Liver (tissue), 9 donors: ENCODE results near the gene DUSP9. TPM values are rescaled to one million over a fixed set of nuclear protein-coding genes. Genes with fewer than 3 reads are reported as not detected.

Experiments
- DNase-seq: peaks from one replicate; pipeline ENCODE4 v3.0.0-alpha.2; 2017; ENCODE audit warnings: low spot score
- H3K27ac ChIP-seq, 2 donors: one replicate each; pipeline ENCODE4 v1.7.0; 2013; ENCODE audit warnings: inconsistent platforms in 2 of 2, low read length in 2 of 2, control low read depth in 1 of 2, low read depth in 1 of 2, mild to moderate bottlenecking in 1 of 2
- H3K27me3 ChIP-seq, 4 donors: one replicate each; pipeline versions ENCODE4 v1.6.1 to v1.7.0; 2013; ENCODE audit warnings: low read length in 3 of 4, inconsistent platforms in 1 of 4, mild to moderate bottlenecking in 1 of 4, moderate library complexity in 1 of 4; ENCODE audit not compliant: control insufficient read depth in 4 of 4, insufficient read depth in 4 of 4
- H3K36me3 ChIP-seq, 4 donors: one replicate each; pipeline versions ENCODE4 v1.6.1 to v1.7.0; 2013; ENCODE audit warnings: low read length in 3 of 4, mild to moderate bottlenecking in 3 of 4, low read depth in 1 of 4, moderate library complexity in 1 of 4; ENCODE audit not compliant: control insufficient read depth in 4 of 4, insufficient read depth in 3 of 4
- H3K4me1 ChIP-seq, 4 donors: one replicate each; pipeline versions ENCODE4 v1.6.1 to v1.7.0; 2013; ENCODE audit warnings: low read length in 3 of 4, mild to moderate bottlenecking in 3 of 4, moderate library complexity in 1 of 4; ENCODE audit not compliant: control insufficient read depth in 4 of 4, insufficient read depth in 4 of 4
- H3K4me3 ChIP-seq, 3 donors: one replicate each; pipeline versions ENCODE4 v1.6.1 to v1.7.0; 2013; ENCODE audit warnings: low read length in 3 of 3, control low read depth in 1 of 3, low read depth in 1 of 3, mild to moderate bottlenecking in 1 of 3
- H3K9ac ChIP-seq, 2 donors: one replicate each; pipeline ENCODE4 v1.7.0; 2013; ENCODE audit warnings: low read length in 2 of 2, mild to moderate bottlenecking in 2 of 2, moderate library complexity in 2 of 2, control low read depth in 1 of 2, low read depth in 1 of 2
- H3K9me3 ChIP-seq, 4 donors: one replicate each; pipeline versions ENCODE4 v1.6.1 to v1.7.0; 2013; ENCODE audit warnings: low read length in 3 of 4; ENCODE audit not compliant: control insufficient read depth in 4 of 4
- EGR1 ChIP-seq, 2 donors: IDR thresholded peaks; 2 replicates each; pipeline ENCODE4 v1.6.1; 2016 to 2018; ENCODE audit warnings: antibody characterized with exemption in 2 of 2, low read depth in 2 of 2
- FOXA1 ChIP-seq: IDR thresholded peaks from 2 replicates; pipeline ENCODE4 v1.6.1; 2016; ENCODE audit warnings: antibody characterized with exemption
- FOXA2 ChIP-seq: IDR thresholded peaks from 2 replicates; pipeline ENCODE4 v1.6.1; 2016; ENCODE audit warnings: antibody characterized with exemption
- GABPA ChIP-seq, 2 donors: IDR thresholded peaks in 1 of 2; conservative IDR thresholded peaks in 1 of 2; 2 replicates each; pipeline ENCODE4 v1.6.1; 2016; ENCODE audit warnings: antibody characterized with exemption in 2 of 2, mild to moderate bottlenecking in 1 of 2, moderate library complexity in 1 of 2
- HNF4A ChIP-seq, 2 donors: conservative IDR thresholded peaks; 2 replicates each; pipeline ENCODE4 v1.6.1; 2016; ENCODE audit warnings: antibody characterized with exemption in 2 of 2, mild to moderate bottlenecking in 2 of 2
- HNF4G ChIP-seq: IDR thresholded peaks from 2 replicates; pipeline ENCODE4 v1.6.1; 2016; ENCODE audit warnings: antibody characterized with exemption
- JUND ChIP-seq, 2 donors: IDR thresholded peaks; 2 replicates each; pipeline ENCODE4 v1.6.1; 2016; ENCODE audit warnings: antibody characterized with exemption in 2 of 2
- NR2F2 ChIP-seq: IDR thresholded peaks from 2 replicates; pipeline ENCODE4 v1.6.1; 2016; ENCODE audit warnings: antibody characterized with exemption
- RAD21 ChIP-seq, 2 donors: IDR thresholded peaks; 2 replicates each; pipeline ENCODE4 v1.6.1; 2016; ENCODE audit warnings: antibody characterized with exemption in 2 of 2, mild to moderate bottlenecking in 2 of 2
- RXRA ChIP-seq, 2 donors: IDR thresholded peaks; 2 replicates each; pipeline ENCODE4 v1.6.1; 2017 to 2018; ENCODE audit warnings: antibody characterized with exemption in 2 of 2, mild to moderate bottlenecking in 1 of 2
- SP1 ChIP-seq: IDR thresholded peaks from 2 replicates; pipeline ENCODE4 v1.6.1; 2018; ENCODE audit warnings: antibody characterized with exemption, mild to moderate bottlenecking
- TAF1 ChIP-seq: conservative IDR thresholded peaks from 2 replicates; pipeline ENCODE4 v1.6.1; 2016; ENCODE audit warnings: antibody characterized with exemption, mild to moderate bottlenecking
- YY1 ChIP-seq: IDR thresholded peaks from 2 replicates; pipeline ENCODE4 v1.6.1; 2016; ENCODE audit warnings: antibody characterized with exemption, mild to moderate bottlenecking
- WGBS: extraction: QIAGEN DNeasy Blood & Tissue Kit; methylation state at CpG from one replicate; pipeline ENCODE4 v1.1.7; 2013; 5-methylcytosine and 5-hydroxymethylcytosine counted together
- polyA plus RNA-seq, 2 donors: library from polyadenylated mRNA; stranded (reverse) in 1 of 2; unstranded in 1 of 2; fragments of 200-250 nt in 1 of 2; fragments of >200 nt in 1 of 2; fragmentation: Nextera tagmentation in 1 of 2; extraction: Ambion mirVana in 1 of 2; gene quantifications; one replicate each; pipeline versions ENCODE4 v1.2.1 to v1.2.3, GENCODE V29; 2013 to 2015
- total RNA-seq, 2 donors: library from RNA; depleted of rRNA; stranded (reverse); fragments of >200 nt; gene quantifications; one replicate each; pipeline ENCODE4 v1.2.3, GENCODE V29; 2014
- TF ChIP-seq, protein P1 (sequence below): fragments of 150-350 bp; IDR thresholded peaks from 2 replicates; pipeline ENCODE4 v1.5.1; 2017; ENCODE audit warnings: improper control_type of control experiment, low read depth, low read length; ENCODE audit not compliant: missing input control
- TF ChIP-seq, protein P2 (sequence below): IDR thresholded peaks from 2 replicates; pipeline ENCODE4 v1.6.1; 2016; ENCODE audit warnings: antibody characterized with exemption, mild to moderate bottlenecking
- TF ChIP-seq, protein P3 (sequence below): IDR thresholded peaks from 2 replicates; pipeline ENCODE4 v1.6.1; 2016; ENCODE audit warnings: antibody characterized with exemption
- TF ChIP-seq, protein P4 (sequence below): IDR thresholded peaks from 2 replicates; pipeline ENCODE4 v1.6.1; 2016; ENCODE audit warnings: antibody characterized with exemption
- TF ChIP-seq, protein P5 (sequence below): IDR thresholded peaks from 2 replicates; pipeline ENCODE4 v1.6.1; 2016; ENCODE audit warnings: antibody characterized with exemption
- donor health status: healthy.
- donor health status: healthy.
- donor health status: healthy.
- donor health status: healthy.
- donor health status: healthy.

DUSP9 gene
- total and polyA plus RNA-seq, 4 donors: 0.42 to 164 (median 1.4) TPM

DNA sequence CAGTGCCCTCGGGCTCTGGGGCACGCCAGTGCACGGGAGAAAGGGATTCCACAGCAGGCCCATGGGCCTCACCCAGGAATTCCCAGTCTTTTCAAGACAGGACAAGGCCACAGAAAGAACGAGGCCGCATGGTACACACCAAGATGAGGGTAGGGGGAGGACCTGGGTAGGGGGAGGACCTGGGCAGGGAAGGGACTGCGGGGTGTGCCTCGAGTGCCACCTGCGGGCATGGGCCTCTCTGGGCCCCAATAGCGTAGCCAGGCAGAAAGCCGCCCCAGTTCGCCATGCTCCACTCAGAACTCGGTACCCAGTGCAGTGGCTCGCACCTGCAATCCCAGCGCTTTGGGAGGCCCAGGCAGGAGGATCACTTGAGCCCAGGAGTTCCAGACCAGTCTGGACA, 14.0 kb upstream of the DUSP9 start:
- Histone ChIP-seq H3K36me3 (no peaks in the 10 kb centered on the region), H3K9ac (no peak overlapping the region), H3K4me1 (peaks cover 0 to 5% (median under 1%) of the 10 kb centered on the region in 4 donors), H3K4me3 (no peak overlapping the region), H3K9me3 (no peaks in the 10 kb centered on the region), H3K27ac (no peak overlapping the region), H3K27me3 (no peaks in the 10 kb centered on the region)
- TF ChIP-seq GABPA (IDR thresholded peaks at IDR 0.05 in 1 of 2, conservative IDR thresholded peaks at IDR 0.05 in 1 of 2) (no peak), HNF4G (no peak), SP1 (no peak)
- TF ChIP-seq, protein P1, sequence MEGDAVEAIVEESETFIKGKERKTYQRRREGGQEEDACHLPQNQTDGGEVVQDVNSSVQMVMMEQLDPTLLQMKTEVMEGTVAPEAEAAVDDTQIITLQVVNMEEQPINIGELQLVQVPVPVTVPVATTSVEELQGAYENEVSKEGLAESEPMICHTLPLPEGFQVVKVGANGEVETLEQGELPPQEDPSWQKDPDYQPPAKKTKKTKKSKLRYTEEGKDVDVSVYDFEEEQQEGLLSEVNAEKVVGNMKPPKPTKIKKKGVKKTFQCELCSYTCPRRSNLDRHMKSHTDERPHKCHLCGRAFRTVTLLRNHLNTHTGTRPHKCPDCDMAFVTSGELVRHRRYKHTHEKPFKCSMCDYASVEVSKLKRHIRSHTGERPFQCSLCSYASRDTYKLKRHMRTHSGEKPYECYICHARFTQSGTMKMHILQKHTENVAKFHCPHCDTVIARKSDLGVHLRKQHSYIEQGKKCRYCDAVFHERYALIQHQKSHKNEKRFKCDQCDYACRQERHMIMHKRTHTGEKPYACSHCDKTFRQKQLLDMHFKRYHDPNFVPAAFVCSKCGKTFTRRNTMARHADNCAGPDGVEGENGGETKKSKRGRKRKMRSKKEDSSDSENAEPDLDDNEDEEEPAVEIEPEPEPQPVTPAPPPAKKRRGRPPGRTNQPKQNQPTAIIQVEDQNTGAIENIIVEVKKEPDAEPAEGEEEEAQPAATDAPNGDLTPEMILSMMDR: no peak
- TF ChIP-seq, protein P2, sequence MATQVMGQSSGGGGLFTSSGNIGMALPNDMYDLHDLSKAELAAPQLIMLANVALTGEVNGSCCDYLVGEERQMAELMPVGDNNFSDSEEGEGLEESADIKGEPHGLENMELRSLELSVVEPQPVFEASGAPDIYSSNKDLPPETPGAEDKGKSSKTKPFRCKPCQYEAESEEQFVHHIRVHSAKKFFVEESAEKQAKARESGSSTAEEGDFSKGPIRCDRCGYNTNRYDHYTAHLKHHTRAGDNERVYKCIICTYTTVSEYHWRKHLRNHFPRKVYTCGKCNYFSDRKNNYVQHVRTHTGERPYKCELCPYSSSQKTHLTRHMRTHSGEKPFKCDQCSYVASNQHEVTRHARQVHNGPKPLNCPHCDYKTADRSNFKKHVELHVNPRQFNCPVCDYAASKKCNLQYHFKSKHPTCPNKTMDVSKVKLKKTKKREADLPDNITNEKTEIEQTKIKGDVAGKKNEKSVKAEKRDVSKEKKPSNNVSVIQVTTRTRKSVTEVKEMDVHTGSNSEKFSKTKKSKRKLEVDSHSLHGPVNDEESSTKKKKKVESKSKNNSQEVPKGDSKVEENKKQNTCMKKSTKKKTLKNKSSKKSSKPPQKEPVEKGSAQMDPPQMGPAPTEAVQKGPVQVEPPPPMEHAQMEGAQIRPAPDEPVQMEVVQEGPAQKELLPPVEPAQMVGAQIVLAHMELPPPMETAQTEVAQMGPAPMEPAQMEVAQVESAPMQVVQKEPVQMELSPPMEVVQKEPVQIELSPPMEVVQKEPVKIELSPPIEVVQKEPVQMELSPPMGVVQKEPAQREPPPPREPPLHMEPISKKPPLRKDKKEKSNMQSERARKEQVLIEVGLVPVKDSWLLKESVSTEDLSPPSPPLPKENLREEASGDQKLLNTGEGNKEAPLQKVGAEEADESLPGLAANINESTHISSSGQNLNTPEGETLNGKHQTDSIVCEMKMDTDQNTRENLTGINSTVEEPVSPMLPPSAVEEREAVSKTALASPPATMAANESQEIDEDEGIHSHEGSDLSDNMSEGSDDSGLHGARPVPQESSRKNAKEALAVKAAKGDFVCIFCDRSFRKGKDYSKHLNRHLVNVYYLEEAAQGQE: no peak
- 89% methylated on average over 14 of the region's 14 CpGs for WGBS
- DNase-seq: no peak

DNA sequence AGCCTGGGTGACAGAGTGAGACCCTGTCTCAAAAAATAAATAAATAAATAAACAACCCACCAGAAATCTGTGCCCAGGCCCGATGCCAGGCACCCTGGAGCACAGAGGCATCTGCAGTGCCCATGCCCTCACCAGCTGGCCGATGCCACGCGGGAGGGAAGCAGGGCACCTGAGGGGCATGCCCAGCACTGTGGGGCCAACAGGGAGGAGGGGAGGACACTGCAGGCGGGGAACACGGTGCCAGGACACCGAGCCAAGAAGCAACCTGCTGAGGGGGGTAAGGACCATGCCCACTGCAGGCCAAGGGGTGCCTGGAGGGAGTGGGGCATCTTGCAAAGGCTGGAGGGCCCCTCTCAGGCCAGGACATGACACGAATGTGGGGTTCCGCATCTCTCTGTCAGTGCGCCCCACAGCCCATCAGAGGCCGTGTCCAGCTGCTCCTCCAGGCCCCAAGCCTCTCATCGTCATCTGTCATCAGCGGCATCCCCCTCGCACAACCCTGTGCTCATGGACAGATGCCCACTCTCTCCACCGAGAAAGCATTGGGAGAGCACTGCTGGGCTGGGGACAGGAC, 13.3 kb upstream of the DUSP9 start:
- H3K4me1 ChIP-seq: peaks cover 0 to under 1% (median 0%) of the 10 kb centered on the region in 4 donors
- no peak overlapping the region for H3K27ac ChIP-seq
- 67% methylated on average over 15 of the region's 15 CpGs for WGBS
- H3K4me3 ChIP-seq: no peak overlapping the region
- H3K36me3 ChIP-seq: no peaks in the 10 kb centered on the region
- no peak for DNase-seq
- no peaks in the 10 kb centered on the region for H3K27me3 ChIP-seq
- H3K9me3 ChIP-seq: no peaks in the 10 kb centered on the region
- no peak overlapping the region for H3K9ac ChIP-seq
- TF ChIP-seq FOXA1 (no peak), NR2F2 (no peak), RXRA (IDR thresholded peaks at IDR 0.05) (no peak), HNF4A (conservative IDR thresholded peaks at IDR 0.05) (no peak), RAD21 (IDR thresholded peaks at IDR 0.05) (no peak), GABPA (IDR thresholded peaks at IDR 0.05 in 1 of 2, conservative IDR thresholded peaks at IDR 0.05 in 1 of 2) (no peak), JUND (IDR thresholded peaks at IDR 0.05) (no peak), HNF4G (no peak), SP1 (no peak), EGR1 (IDR thresholded peaks at IDR 0.05; ENCODE audit: low read depth in 2 of 2) (no peak), TAF1 (no peak), YY1 (no peak), FOXA2 (no peak)
- TF ChIP-seq, protein P3, sequence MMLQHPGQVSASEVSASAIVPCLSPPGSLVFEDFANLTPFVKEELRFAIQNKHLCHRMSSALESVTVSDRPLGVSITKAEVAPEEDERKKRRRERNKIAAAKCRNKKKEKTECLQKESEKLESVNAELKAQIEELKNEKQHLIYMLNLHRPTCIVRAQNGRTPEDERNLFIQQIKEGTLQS: no peak
- TF ChIP-seq, protein P4, sequence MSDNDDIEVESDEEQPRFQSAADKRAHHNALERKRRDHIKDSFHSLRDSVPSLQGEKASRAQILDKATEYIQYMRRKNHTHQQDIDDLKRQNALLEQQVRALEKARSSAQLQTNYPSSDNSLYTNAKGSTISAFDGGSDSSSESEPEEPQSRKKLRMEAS: no peak
- TF ChIP-seq, protein P5, sequence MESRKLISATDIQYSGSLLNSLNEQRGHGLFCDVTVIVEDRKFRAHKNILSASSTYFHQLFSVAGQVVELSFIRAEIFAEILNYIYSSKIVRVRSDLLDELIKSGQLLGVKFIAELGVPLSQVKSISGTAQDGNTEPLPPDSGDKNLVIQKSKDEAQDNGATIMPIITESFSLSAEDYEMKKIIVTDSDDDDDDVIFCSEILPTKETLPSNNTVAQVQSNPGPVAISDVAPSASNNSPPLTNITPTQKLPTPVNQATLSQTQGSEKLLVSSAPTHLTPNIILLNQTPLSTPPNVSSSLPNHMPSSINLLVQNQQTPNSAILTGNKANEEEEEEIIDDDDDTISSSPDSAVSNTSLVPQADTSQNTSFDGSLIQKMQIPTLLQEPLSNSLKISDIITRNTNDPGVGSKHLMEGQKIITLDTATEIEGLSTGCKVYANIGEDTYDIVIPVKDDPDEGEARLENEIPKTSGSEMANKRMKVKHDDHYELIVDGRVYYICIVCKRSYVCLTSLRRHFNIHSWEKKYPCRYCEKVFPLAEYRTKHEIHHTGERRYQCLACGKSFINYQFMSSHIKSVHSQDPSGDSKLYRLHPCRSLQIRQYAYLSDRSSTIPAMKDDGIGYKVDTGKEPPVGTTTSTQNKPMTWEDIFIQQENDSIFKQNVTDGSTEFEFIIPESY: no peak
- TF ChIP-seq, protein P1: no peak
- TF ChIP-seq, protein P2: no peak
